ENCODE results near the gene NAA16.

GRCh38 chr13:41307884-41308640 lies 3.0 kb upstream of the NAA16 start:
- TF ChIP-seq KDM4B (IDR thresholded peaks at IDR 0.05; ENCODE audit: borderline replicate concordance in 2 of 2, low read depth in 1 of 2) (no peak), ZNF589 (CRISPR knock-in tag; IDR thresholded peaks at IDR 0.05; ENCODE audit: low read depth) (no peak)
